ENCODE data around the gene SLC9A7. TPM values are rescaled to one million over a fixed set of nuclear protein-coding genes. Genes with fewer than 3 reads are reported as not detected.

The SLC9A7 gene
- total RNA-seq, 1 experiment from 2014 or later, result 1.2 TPM

DNA sequence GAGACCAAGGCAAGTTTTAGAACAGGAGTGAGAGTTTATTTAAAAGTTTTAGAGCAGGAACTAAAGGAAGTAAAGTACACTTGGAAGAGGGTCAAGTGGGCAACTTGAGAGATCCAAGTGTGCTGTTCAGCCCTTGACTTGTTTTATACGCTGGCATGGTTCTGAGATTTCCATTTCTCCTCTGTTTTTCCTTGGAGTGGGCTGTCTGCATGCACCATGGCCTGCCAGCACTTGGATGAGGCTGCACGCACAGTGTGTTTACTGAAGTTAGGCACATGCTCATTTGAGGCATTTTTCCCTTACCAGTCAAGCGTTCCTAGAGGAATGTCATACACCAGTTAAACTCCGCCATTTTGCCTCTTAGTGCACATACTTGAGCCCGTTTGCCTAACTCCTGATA lies 205.0 kb downstream of the SLC9A7 start:
- Histone ChIP-seq H3K4me3 (no peak overlapping the region), H3K36me3 (0 out of 2 replicates have a peak, but pooled peaks cover 2% of the 10 kb centered on the region), H3K9me3 (no peaks in the 10 kb centered on the region), H3K27me3 (no peaks in the 10 kb centered on the region)
- DNase-seq, result no peak

DNA sequence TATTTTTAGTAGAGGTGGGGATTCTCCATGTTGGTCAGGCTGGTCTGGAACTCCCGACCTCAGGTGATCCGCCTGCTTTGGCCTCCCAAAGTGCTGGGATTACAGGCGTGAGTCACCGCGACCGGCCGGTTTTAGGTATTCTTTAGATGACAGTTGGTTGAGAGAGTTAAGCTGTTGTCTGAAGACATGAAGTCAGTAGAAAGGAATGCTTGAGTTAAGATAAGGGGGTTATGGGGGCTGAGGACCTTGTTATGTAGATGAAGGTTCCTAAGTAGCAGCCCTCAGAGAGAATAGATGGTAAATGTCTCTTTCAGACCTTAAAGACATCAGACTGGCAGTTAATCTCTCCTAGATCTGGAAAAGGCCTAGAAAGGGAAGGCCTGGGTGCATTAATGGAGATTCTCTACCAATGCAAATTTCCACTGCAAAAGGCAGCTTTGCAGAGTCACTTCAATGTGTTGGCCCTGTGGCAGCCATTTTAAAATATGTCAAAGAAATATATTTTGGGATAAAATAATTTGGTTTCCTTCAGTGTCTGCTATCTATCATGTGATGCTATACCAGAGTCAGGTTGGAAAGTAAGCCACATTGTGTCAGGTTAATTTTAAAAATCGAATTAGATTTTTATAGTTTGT lies 207.3 kb downstream of the SLC9A7 start:
- no peak overlapping the region for H3K4me3 ChIP-seq
- peaks cover 14% of the 10 kb centered on the region for H3K36me3 ChIP-seq
- peak; percentile 23 for DNase-seq
- no peaks in the 10 kb centered on the region for H3K9me3 ChIP-seq
- no peaks in the 10 kb centered on the region for H3K27me3 ChIP-seq

DNA sequence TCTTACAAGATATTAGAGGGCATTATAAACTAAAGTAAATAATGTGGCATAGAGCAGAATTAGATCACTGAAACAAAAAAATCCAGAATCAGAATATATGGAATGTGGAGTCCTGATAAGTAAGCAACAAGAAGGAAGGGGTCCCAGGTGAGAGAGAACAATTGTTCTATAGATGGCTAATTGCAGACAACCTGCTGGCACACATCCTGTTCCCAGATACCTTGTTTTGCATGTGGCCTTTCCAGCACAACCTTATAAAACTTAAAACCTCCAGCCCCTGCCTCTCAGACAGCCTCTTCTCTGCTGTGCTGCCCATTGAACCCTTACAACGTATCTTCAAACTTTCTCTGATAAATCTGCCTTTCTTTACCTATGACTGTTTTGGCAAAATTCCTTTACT lies 209.0 kb downstream of the SLC9A7 start:
- H3K4me3 ChIP-seq, result no peak overlapping the region
- H3K9me3 ChIP-seq, result no peaks in the 10 kb centered on the region
- no peaks in the 10 kb centered on the region for H3K27me3 ChIP-seq
- H3K36me3 ChIP-seq, result peaks cover 17% of the 10 kb centered on the region
- DNase-seq, result no peak

Other genes with a start within 250 kb of the SLC9A7 start
- 5.5 and 6.4 TPM in 2 replicates for gene ZNF674, start 213.7 kb downstream of the SLC9A7 start, total RNA-seq (2014; rRNA removed; shearing (Covaris generic); ENCODE audit: low replicate concordance)
- gene CHST7, start 185.4 kb downstream of the SLC9A7 start, total RNA-seq (2014; rRNA removed; shearing (Covaris generic); ENCODE audit: low replicate concordance), result 2.4 and 5.1 TPM in 2 replicates
- 6.3 and 11.5 TPM in 2 replicates for gene RP2, start 77.9 kb upstream of the SLC9A7 start, total RNA-seq (2014; rRNA removed; shearing (Covaris generic); ENCODE audit: low replicate concordance)
- gene JADE3, start 153.3 kb upstream of the SLC9A7 start, total RNA-seq (2014; rRNA removed; shearing (Covaris generic); ENCODE audit: low replicate concordance), result 7.9 and 8.5 TPM in 2 replicates

Data from MG63 (cell line).